GM19328 (cell line): Measurements from ENCODE around the gene UPB1.

Experiments used
- ATAC-seq: cut with Tn5 transposase; IDR thresholded peaks from one replicate; pipeline ENCODE4 v1.9.1; 2021; ENCODE audit warnings: mild to moderate bottlenecking, moderate library complexity; ENCODE audit not compliant: unreplicated experiment

UPB1 gene

GRCh38 chr22:24503137-24503842, 8.2 kb downstream of the UPB1 start:
- no peak for ATAC-seq

DNA sequence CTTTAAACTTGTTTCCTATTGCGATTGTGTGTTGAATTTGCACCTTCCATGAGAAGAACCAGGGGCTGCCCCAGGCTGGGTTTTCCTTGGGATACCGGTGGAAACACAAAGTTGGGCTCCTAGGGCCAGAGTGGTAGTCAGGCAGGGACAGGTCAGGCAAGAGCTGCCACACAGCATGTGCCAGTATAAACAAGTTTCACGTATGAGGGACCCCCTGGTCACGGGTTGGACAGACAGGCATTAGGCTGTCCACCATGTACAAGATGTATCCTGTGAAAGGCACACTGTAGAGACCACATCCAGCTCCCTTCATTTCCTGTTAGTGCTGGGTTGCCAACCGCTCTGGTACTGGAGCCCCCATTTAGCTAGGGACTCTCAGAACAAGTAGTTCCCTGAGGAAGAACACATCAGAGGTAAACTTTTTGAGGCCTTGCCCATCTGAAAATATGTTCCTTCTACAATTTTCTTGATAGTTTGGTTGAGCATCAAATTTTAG, 8.8 kb downstream of the UPB1 start:
- ATAC-seq, result no peak

DNA sequence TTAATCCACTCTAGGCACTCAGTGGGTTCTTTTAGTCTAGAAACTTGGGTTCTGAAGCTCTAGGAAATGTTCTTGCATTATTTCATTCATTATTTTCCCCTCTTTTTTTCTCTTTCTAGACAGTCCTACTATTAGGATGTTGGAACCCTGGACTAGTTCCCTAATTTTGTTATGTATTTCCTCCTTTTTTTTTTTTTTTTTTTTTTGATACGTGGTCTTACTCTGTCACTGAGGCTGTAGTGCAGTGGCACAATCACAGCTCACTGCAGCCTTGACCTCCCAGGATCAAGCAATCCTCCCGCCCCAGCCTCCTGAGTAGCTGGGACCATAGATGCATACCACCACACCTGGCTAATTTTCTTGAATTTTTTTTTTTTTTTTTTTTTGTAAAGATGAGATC, 9.4 kb downstream of the UPB1 start:
- no peak for ATAC-seq

DNA sequence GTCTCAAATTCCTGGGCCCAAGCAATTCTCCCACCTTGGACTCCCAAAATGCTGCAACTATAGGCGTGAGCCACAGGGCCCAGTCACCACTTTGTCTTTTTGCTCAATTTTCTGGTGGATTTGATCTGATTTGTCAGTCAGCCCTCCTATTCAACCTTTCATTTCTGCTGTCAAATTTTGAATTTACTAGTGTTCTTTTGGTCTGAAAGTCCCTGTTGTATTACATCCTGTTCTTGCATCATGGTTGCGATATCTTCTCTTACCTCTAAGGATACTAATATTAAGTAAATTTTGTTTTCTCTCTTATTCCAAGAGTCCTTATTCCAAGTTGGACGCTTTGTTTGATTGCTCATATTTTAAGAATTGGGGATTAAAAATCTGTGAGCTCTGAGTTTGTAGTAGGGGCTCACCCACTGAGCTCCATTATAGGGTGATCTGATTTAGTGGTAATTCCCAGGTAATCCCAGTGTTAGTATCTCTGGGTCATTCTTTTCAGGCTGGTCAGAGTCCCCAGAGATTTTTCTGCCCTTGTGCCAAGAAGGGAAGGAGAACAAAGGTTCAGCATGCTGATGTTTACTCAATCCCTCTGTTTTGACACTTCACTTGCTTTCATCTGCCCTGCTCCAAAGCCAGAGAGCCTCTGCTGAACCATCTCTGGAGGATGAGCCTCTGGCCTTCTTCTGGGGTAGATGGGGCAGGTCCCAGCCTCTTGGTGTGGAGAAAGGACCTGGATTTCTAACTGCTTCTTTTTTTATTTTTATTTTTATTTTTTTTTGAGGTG, 10.0 kb downstream of the UPB1 start:
- no peak for ATAC-seq

GRCh38 chr22:24506802-24507438, 11.8 kb downstream of the UPB1 start:
- no peak for ATAC-seq

GRCh38 chr22:24507716-24508115, 12.6 kb downstream of the UPB1 start:
- ATAC-seq, result no peak

- ATAC-seq, result no peak
Observed at GRCh38 chr22:24510637-24511625, 15.8 kb downstream of the UPB1 start.

GRCh38 chr22:24512043-24512442, 16.9 kb downstream of the UPB1 start:
- no peak for ATAC-seq

DNA sequence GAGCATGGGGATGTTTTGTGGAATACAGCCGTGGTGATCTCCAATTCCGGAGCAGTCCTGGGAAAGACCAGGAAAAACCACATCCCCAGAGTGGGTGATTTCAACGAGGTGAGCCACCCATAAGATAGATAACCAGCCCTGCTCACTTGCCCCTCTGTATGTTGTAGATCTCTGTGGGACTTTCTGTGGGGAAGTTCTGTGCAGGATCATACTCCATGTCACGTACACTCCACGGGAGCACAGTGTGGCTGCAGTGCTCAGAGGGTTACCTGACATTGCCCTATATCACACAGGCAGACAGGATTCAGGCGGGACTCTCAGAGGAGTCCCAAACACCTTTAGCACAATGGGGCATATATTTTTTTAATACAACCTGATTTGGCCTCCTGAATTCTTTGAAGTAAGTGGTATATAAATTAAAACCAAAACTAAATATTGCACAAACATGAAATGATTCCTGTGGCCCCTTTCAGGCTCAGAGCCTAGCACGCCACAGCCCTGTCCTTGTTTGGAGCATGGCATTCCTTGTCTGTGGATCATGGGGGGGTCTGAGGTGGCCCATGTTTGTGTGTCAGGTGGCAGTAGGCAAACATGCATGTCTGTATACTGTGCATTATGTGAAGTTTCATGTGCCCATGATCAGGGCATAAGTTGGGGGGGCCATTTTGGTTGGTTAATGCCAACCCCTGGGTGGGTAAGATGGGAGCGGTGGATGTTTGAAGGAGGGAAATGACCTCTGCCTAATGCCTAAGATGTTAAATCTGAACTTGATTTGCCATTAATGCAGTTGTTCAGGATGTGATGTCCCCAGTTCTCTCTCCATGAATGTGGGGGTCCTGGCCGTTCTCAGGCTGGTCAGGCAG, 18.5 kb downstream of the UPB1 start:
- ATAC-seq, result no peak

- ATAC-seq, result no peak
Observed at GRCh38 chr22:24514241-24515026, 19.3 kb downstream of the UPB1 start.

DNA sequence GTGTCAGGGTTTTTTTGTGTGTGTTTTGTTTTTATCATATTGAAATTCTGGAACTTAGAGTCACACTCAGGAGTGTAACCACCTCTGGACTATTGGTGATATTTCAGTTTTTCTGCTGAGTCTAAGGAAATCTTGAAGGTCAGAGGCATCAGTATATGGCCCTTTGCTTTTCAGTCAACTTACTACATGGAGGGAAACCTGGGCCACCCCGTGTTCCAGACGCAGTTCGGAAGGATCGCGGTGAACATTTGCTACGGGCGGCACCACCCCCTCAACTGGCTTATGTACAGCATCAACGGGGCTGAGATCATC, 19.9 kb downstream of the UPB1 start:
- ATAC-seq, result no peak

DNA sequence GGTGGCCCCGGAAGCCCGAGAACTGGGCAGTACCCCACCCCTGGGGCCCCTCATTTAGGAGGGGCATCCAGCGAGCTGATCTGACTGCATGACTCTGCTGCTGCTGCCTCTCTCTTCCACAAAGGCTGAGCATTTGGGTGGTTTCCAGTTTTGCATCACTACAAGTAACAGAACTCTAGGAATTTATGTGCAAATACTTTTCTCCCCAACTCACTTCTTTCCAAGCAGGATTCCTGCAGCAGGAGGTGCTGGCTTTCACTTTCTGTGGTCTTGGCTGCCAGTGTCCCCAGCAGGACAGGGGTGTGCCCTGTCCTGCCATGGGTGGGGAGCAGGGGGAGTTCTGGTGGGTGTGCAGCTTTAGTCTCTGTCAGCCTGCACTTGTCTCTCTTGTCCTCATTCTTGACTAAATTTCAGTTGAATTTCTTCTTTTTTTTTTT, 21.2 kb downstream of the UPB1 start:
- ATAC-seq, result no peak

DNA sequence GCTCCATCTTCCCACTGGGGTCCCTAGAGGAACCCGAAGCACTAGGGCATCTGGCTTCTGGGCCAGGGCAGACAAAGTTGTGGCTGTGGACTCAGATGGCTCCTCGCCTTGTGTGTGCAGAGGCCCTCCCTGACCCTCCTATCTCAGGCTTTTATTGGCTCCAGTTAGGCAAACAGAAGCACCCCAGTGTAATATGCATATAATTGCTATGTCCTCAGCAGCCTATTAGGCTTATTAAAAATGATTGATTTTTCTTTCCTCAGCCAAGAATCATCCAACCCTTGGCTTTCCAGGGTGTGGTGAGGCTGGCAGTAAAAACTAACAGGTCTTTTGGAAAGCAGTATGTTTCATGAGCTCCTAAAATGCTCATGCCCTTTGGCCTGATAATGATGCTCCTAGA, 22.3 kb downstream of the UPB1 start:
- ATAC-seq, result no peak

GRCh38 chr22:24518228-24518627, 23.1 kb downstream of the UPB1 start:
- no peak for ATAC-seq

DNA sequence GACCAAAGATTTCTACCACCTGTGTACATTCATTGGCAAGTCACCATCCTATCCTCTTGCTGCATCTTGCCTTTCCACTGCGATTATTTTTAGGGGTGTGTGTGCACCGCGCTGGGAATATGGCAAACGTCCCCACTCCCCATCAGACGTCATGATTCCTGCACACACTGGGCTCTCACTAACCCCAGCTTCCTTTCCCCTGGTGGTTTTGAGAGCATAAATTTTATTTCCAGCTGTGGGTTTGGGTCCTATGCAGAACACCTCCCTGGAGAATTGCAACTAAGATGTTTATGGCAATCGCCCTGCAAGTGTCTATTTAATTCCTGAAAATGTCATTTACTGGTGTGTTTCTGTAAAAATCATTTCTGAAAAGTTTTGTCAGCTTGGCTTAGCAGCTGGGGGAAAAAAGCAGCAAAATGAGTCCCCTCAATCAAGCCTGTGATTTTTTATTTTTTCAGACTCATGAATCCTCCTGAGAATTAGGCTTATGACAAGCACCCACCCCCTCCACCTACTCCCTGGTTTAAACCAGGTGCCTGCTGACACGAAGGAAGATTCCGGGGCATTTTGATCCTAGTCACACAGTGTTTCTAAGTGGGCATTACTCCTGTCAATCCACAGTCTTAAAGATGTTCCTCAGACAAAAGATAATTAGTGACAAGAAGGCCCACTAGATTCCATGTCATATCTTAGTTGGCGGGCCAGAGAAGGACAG, 23.8 kb downstream of the UPB1 start:
- ATAC-seq, result no peak

GRCh38 chr22:24519496-24519895, 24.4 kb downstream of the UPB1 start:
- ATAC-seq, result no peak

DNA sequence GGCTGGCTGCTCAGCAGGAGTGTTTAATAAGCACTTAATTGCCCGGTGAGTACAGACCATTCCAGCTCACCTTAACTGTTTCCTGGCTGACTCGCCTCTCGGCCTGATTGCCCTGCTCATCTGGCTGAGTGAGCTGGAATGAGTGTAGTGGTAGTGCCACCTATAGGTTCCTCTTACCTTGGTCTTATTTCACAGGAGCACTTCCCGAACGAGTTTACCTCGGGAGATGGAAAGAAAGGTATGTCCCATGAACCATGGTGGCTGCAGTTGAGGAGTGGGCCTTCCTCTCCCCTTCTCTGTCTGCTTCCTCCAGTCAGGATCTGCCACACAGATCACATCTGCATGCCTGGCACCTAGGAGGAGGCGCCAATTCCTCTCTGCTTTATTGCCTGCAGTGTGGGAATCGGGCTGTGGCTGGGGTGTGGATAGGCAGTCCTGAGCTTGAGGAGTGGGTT, 26.7 kb downstream of the UPB1 start:
- no peak for ATAC-seq

DNA sequence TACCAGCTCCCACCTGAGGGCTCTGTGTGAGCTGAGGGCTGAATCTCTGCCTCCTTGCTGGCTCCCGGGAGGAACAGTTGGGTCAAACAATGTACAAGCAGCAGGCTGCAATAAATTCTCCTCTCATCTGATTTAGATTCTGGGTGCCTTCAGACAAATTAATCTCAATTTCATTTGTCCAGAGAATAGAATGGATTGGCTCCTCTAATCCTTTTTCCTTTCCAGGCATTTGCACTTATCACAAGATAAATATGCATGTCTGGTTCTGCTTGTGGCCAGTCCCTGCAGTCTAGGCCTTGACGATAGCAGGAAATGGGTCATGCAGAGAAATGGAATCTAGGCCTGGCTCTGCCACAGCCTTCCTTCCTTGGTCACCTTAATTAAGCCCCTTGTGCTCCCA, 28.7 kb downstream of the UPB1 start:
- no peak for ATAC-seq
